ENCODE results near the gene FZD2. TPM values are rescaled to one million over a fixed set of nuclear protein-coding genes. Genes with fewer than 3 reads are reported as not detected.

Gene FZD2
- total and polyA plus RNA-seq, 2 of the 8 experiments (the other 6 are each of a cell fraction or from before 2014, with no cell fraction given): 17.6 to 86.7 TPM

DNA sequence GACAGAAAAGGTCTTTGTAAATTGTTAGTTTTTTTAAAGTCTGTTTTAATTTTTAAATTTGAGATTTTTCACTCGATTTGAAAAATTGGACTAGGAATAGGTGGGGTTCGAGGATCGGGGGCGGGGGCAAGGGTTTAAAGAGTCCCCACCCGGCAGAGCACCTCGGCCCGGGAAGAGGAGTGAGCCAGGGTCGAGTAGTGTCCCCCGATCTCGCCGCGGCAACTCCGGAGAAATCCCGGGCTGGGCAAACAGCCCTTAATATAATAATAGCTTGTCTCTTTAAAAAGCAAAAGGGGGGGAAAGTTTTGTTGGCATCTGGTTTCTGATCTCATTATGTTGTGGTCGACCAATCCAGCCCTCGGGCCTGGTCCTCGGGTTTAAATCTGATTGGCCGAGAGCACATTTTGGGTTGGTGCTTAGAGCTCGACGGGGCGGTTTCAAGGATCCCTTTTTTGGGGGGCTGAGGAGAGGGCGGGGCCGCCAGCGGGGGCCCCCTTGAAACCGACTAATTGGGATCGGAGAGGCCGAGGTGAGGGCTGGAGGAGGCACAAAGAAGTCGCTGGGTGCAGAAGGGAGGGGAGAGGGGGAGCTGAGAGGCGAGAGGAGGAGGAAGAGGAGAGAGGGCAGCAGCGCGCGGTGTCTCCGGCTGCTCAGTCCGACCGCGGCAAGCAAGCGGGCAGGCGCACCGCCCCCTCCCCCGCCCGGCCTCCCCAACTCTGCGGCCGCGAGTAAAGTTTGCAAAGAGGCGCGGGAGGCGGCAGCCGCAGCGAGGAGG, at the start of gene FZD2 (continued):
- TF ChIP-seq KDM1A (IDR thresholded peaks at IDR 0.05; ENCODE audit: borderline replicate concordance, low read length): peak; percentile 20; the same call in 1 of the 2 replicates

All from H1 (cell line).